ENCODE data around the gene POMP.
"Not testable (repeated sequence)": the region's sequence is repeated elsewhere in the genome, so short reads cannot be mapped to it uniquely, and the experiment has no call there.

POMP gene

DNA sequence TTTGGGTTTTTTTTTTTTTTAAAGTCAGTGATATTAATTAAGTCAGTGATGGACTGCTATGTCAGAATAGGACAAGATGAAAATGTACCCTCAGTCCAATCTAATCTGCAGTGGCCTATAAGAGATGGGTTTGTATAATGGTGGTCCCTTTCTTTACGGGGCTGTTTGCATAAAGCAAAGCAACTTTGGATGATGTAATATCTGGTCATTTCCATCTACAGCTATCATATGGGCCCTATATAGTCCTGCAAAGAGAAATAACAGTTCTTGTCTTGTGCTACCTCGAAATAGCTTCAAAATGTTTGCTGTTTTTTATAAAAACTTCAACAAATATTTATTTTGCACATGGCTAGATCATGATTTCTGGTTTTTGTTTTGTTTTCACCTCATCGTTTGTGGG, 20.2 kb upstream of the POMP start:
- DNase-seq = no peak

DNA sequence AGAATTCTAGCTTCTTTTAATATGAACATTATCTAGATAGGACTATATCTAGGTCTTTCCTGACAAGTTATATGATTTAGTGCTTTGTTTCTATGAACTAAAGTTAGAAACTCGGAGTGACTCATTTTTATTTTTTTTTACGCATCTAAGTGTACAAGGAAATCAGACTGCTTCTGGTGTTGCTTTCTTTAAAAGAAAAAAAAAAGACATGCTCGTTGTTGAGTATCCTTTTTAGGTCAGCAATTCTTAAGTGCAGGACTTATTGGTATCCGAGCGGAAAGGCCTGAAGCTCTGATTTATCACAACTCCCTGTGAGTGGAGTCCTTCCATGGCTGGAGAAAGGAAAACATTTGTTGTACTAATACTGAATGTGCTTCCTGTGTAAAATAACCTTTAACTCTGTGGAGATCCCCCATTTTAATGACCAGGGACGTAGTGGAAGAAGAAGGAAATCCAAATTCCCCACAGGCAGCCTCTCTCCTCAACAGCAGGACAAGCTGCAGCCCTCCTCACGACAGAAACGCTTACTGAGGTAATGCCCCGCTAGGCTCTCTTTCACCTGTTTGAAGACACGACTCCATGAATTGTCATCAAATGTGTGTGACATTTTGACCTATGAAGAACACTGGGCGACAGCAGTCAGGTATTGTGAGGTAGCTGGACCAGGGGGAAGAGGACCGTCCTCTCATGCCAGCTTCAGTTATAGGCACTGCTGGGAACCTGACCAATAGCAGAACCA, 17.9 kb upstream of the POMP start:
- no peak for DNase-seq

DNA sequence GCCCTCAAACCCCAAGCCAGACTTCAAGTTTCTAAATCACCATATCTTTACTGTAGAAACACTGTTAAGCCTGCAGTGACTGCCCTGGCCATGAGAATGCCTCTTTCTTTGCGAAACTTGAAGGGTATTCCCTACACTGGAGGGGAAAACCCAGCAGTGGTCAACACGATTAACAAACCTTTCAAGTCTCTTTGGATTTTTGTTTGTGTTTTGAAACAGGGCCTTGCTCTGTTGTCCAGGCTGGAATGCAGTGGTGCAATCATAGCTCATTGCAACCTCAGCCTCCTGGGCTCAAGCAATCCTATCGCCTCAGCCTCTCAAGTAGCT, 17.4 kb upstream of the POMP start:
- no peak for DNase-seq

DNA sequence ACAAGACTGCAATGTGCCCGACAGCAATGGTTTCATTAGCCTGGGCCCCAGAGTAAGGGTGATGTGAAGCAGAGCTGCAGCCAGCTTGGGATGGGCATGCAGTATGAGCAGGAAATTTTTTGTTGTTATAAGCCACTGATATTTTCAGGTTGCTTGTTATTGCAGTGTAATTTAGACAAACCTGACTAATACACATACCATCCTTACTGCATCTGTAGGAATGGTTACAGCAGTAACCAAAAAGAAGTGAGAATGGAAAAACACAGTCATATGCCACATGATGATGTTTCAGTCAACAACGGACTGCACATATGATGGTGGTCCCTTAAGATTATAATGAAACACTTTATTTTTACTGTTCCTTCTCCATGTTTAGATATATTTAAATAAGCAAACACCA, 8.6 kb upstream of the POMP start:
- DNase-seq = no peak

DNA sequence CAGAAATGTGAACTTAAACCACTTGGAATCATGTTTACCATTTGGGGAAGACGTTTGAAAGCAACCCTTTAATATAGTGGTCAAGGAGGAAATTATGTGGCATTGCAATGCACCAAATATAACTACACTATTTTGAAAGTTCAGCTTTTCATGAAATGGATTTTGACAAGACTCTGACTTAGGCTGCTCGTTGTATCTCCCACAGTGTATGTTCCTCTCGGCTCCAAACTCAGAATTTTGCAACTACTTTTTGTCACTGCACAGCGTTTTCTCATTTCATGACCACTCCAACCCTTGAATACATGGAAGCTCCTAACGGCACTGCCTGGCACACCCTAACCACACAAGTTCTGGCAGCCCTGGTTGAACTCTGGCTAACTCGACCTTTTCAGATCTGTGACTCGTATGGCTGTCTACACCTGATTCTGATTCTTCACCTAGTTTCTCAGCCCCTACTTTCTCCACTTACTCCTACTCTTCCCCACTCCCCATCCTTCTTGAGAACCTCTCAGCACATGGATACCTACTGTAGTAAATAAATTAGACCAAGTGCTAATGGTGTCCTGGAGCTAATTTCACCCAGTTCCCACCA, 7.0 kb upstream of the POMP start:
- DNase-seq = no peak

DNA sequence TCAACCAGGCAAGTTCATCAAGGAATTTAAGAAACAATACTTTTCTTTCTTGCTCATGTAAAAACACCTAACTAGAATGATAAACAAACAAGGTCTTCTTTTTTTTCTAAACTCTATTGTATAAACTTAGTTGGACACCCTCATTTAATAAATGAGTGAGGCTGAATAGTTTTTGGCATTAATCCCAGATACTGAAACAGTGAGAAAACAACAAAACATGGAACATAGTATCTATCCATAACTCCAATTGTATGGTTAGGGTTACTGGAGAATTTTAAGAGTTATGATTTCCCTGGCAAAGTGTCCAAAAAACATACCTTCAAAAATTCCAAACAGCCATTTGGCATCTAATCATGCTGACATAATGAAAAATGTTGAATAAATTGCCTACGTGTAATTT, 5.8 kb upstream of the POMP start:
- no peak for DNase-seq

DNA sequence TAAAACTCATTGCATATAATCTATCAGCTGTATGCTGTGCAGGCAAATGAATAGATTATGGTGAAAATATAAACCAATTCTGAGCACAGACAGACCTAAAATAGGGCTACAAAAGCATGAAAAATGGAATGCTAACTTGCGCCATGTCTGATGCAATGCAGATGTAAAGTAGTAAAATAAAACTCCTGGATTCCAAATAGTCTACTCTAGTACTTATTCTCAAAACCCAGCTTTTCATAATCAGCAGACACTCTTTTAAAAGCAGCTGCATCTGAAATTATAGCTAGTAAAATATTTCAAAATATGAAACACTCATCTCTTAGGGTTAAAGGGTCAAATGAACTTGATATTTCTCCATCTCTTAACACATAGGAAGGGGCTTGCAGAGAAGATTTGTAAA, 4.7 kb upstream of the POMP start:
- no peak for DNase-seq

DNA sequence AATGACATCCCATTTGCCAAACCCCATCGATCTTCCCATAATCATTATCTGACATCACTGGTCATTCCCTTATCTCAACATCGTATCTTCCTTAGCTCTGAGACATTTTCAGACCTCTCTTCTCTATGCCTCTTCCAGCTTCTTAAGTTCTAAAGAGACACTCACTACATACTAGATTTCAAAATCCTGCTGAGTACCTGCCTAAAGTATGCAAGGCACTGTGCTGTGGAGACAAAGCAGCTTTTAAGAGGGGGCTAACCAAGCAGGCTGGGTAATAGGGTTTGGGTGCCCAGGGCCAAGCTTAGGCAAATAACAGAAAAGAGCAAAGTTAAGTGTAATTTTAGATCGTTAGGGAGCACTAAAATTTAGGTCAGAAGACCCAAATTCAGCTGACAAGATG, 3.4 kb upstream of the POMP start:
- no peak for DNase-seq

DNA sequence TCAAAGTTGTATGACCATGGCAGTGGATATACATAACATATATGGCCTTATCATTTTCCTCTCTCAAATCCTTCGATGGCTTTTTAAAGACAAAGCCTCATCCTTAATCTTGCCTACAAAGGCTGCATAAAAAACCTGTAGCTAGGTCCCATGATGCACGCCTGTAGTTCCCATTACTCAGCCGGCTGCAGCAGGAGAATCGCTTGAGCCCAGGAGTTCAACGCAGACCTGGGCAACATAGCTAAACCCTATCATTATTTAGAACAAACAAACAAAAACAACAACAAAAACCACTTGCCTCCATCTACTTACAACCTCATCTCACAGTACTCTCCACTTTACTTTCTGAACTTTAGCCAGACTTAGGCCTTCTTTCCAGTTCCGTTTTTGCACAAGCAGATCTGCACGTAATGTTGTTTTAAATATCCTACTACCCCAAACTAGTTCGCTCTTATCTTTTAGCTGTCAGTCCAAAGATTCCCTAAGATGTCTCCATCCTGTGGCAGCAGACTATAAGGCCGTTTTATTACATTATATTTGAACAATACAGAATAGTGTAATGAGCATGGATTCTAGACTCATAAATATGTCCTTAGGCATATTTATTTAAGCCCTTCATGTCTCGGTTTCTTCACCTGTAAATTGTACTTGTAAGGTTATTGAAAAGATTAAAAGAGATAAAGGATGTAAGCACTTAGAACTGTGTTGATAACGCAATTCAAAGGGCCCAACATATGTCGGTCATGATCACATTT, 969 bp upstream of the POMP start:
- no peak for DNase-seq

DNA sequence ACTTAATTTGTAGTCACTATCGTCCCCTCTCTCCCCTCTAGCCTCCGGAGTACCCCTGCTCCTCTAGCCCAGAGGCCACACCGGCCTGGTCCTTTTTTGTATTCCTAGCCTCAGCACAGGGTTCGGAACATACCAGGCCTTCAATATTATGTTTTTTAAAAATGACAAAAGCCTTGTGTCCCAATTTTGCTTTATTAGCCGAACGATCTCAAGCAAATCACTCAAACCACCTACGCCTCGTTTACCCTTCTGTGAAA, 463 bp upstream of the POMP start:
- no peak for DNase-seq

DNA sequence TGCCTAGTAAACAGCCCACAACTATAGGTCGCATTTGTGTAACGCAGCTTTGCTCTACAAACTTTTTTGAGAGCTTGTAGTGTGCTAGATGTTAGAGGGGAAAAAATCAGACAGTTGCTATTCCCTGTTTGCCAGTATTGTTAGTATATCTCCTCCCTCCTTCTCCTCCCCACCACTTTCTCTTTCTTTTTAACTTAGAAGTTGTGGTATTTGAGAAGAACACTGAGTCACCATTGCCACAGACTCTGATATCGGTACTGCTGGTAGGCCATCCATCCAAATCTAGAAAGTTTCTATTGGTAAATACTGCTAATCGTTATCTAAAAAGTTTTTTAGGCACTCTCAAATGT, 666 bp downstream of the POMP start:
- no peak for DNase-seq

DNA sequence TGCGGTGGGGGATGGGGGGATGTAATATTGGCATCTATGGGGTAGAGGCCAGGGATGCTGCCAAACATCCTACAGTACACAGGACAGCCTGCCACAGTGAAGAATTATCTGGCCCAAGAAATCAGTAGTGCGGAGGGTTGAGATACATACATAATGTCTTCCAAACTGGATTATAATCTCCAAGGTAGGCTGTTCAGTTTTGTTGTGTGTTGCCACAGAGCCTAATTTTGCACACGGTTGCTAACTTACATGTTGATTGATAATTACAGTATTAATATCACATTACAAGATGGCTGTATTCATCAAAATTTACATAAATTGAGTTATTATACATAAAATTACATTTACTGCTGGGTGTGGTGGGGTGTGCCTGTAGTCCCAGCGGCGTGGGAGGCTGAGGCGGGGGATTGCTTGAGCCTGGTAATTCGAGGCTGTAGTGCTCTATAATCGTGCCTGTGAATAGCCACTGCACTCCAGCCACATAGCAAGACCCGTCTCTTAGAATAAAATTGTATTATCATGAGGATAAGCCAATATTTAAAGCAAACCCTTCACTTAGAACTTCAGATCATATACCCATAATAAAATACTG, 8.1 kb downstream of the POMP start:
- DNase-seq = no peak

DNA sequence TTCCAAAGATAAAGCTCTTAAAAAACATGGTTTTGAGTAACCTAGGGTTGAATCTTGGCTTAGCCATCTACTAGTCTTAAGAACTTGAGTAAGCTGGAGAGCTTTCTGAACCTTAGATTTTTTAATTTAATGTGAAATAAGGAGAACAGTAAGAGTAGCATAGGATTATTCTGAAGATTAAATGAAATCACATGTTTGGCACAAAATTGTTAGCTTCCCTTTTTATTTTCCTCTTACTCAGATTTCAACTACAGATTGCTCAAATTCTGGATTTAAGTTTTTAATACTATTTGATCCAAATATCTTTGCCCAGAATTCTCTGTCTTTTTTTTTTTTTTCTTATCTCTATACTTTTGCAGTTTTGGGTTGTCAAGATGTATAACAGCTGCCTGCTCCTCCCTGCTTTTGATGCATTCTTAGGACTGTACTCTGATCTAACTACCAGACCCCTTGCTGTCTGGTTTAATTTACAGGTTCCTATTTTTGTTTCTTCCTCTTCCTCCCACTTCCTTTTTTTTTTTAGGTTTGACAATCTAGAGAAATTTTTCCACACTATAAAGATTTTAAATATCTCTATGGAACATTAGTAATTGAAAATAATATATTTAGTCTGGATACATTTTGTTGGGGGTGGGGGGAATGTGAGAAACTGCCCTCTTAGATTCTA, 12.3 kb downstream of the POMP start:
- DNase-seq = no peak

DNA sequence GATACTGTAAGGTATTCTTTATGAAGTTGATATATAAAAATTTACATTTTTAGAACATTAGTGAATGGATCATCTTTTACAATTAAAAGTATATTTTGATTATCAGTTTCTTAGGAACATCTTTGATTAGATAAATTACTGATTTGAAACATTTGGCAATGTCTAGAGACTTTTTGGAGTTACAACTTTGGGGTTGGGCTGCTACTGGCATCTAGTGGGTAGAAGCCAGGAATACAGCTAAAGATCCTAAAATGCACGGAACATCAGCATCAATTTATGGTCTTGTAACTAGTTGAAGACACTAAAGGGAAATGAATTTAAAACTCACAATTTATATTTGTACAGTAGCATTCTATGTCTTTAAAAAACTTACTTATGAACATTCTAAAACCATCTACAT, 19.9 kb downstream of the POMP start:
- no peak for DNase-seq

DNA sequence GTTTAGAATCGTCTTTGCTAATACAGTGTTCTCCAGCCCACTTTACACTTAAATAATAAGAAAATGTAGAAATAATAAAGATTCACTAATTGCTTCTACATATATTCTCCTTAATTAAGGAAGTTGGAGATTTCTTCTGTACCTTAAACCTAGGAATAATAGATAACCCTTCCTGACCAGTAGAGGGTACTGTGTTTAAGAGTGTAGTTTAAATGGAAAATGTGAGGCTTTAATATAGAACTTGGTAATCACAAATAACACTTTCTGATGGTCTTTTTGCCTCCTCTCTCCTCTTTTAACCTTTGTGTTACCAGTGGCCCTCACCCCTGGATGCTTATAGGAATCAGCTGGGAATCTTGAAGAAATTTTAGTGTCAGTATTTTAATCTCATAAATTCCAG, 20.7 kb downstream of the POMP start:
- no peak for DNase-seq

DNA sequence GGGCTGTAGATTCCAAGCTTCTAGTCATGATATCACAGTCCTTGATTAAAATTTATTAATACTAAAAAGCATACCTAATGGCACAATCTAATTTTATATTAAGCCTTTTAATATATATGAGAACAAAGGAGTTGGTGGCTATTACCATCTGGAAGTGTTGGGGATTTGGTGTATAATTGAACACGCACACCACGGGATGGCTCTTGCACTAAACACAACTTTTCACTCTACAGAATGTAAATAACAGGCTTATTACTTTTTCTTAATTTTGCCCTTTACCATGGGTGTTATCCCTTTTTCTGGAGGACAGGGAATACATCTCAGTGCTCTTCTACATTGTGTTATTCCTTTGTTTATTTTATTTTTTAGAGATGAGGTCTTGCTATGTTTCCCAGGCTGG, 21.6 kb downstream of the POMP start:
- no peak for DNase-seq

DNA sequence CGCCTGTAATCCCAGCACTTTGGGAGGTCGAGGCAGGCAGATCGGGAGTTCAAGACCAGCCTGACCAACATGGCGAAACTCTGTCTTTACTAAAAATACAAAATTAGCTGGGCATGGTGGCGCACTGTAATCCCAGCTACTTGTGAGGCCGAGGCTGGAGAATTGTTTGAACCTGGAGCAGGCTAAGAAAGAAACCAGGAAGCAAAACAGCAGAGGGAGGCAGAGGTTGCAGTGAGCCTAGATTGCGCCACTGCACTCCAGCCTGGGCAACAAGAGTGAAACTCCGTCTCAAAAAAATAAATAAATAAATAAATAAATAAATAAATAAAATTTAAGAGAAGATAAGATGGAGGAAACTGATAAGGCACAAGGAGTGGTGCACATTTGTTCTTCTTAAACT, 24.2 kb downstream of the POMP start:
- not testable (repeated sequence) for DNase-seq

DNA sequence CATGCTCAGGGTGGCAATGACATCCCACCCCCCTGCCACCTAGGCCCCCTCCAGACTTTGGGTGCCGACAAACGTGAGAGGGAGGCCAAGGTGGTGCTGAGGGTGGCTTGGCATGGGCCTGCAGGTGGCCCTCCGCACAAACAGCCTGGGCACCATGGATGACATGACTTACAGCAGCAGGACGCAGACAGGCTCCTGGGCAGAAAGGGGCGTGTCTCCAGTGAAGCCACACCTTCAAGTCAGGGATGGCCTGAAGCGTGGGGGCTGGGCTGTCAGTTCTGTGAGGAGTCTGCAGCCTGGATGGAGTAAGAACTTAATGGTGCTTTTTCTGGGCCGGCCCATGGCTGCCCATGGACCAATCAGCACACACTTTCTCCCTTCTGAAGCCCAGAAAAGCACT, 25.3 kb downstream of the POMP start:
- no peak for DNase-seq

DNA sequence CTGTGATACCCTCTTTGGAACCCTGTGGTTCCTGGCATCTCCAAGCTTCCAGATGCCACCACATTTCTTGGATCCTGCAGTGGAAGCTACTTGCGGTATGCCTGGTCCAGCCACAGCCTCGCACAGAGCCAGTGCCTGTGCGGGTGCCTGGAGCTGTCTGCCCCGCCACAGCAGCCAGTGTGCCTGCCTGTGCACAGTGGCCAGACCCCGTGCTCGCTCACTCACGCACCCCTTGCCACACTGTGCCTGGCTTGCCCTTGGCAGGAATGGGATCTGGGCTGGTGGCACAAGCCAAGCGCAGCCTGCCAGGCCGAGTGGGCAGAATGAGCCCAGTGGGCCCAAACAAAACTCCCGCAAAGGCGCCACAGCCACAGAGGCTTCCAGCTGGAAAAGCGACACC, 26.2 kb downstream of the POMP start:
- DNase-seq = no peak

DNA sequence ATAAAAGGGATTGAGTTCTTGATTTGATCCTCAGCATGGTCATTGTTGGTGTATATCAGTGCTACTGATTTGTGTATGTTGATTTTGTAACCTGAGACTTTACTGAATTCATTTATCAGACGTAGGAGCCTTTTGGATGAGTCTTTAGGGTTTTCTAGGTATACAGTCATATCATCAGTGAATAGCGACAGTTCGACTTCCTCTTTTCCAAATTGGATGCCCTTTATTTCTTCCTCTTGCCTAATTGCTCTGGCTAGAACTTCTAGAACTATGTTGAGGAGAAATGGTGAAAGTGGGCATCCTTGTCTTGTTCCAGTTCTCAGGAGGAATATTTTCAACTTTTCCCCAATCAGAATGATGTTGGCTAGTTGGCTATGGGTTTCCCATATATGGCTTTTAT, 27.0 kb downstream of the POMP start:
- no peak for DNase-seq

DNA sequence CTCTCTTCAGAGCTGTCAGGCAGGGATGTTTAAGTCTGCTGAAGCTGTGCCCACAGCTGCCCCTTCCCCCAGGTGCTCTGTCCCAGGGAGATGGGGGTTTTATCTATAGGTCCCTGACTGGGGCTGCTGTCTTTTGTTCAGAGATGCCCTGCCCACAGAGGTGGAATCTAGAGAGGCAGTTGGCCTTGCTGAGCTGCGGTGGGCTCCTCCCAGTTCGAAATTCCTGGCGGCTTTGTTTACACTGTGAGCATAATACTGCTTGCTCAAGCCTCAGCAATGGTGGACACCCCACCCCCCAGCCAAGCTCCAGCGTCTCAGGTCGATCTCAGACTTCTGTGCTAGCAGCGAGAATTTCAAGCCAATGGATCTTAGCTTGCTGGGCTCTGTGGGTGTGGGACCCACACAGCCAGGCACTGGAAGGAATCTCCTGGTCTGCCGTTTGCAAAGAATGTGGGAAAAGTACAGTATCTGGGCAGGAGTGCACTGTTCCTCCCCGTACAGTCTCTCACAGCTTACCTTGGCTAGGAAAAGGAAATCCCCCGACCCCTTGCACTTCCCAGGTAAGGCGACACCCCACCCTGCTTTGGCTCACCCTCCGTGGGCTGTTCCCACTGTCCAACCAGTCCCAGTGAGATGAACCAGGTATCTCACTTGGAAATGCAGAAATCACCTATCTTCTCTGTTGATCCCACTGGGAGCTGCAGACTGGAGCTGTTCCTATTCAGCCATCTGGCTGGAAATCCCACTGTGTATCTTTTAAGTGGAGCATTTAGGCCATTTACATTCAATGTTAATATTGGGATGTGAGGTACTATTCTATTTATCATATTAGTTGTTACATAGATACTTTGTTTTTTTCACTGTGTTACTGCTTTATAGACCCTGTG, 34.9 kb downstream of the POMP start:
- DNase-seq = not testable (repeated sequence)

DNA sequence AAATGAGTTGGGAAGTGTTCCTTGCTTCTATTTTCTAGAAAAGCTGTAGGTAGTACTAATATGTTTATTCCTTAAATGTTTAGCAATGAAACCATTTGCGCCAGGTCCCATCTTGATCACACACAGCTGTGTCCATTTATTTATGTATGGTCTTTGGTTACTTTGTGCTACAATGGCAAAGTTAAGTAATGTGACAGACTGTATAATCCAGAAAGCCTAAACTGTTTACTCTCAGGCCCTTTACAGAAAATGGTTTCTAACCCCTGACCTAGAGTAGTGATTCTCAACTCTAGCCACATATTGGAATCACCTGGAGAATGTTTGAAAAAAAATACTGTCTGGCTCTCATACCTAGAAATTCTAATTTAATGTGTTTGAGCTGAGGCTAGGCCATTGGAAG, 38.5 kb downstream of the POMP start:
- DNase-seq = no peak

DNA sequence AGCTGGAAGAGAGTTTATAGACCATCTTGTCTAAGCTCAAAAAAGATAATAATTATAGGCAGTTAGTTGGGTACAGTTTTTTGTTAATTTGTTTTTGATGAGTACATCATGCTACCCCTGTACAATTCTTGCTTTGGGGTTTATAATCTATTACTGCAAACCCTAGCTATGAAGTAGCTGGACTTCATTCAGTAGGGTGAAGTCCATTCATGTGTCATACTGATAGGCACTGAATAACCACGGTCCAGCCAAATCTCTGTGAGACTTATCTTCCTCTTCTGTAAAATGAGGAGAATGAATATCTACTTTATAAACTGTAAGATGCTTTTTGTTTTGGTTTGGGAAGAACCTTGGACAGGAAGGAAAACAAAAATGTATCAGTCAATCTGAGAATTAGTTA, 40.3 kb downstream of the POMP start:
- DNase-seq = no peak
